ENCODE data around the gene PAIP1.
"Not testable (repeated sequence)": the region's sequence is repeated elsewhere in the genome, so short reads cannot be mapped to it uniquely, and the experiment has no call there.

Gene PAIP1

GRCh38 chr5:43570450-43571158 is 13.7 kb upstream of the PAIP1 start:
- no peak for DNase-seq

- DNase-seq = no peak
These were observed 12.4 kb upstream of the PAIP1 start for GRCh38 chr5:43569236-43569746.

GRCh38 chr5:43567967-43568366 is 11.1 kb upstream of the PAIP1 start:
- DNase-seq = no peak

- no peak for DNase-seq
These were observed 8.2 kb upstream of the PAIP1 start for GRCh38 chr5:43565043-43565442.

- DNase-seq = no peak
These were observed 7.5 kb upstream of the PAIP1 start for GRCh38 chr5:43564289-43564850.

GRCh38 chr5:43563321-43563720 is 6.4 kb upstream of the PAIP1 start:
- no peak for DNase-seq

- DNase-seq = no peak
These were observed 4.5 kb upstream of the PAIP1 start for GRCh38 chr5:43561356-43561755.

GRCh38 chr5:43560128-43560527 is 3.3 kb upstream of the PAIP1 start:
- DNase-seq = no peak

GRCh38 chr5:43556607-43556856 is 345 bp downstream of the PAIP1 start:
- not testable (repeated sequence) for DNase-seq

GRCh38 chr5:43555895-43556606 is 826 bp downstream of the PAIP1 start:
- peak; percentile 42 for DNase-seq

GRCh38 chr5:43554497-43554896 is 2.4 kb downstream of the PAIP1 start:
- DNase-seq = no peak

GRCh38 chr5:43553381-43553780 is 3.5 kb downstream of the PAIP1 start:
- no peak for DNase-seq

- no peak for DNase-seq
These were observed 5.1 kb downstream of the PAIP1 start for GRCh38 chr5:43551731-43552130.

GRCh38 chr5:43549272-43549671 is 7.6 kb downstream of the PAIP1 start:
- DNase-seq = not testable (repeated sequence)

- DNase-seq = no peak
These were observed 8.5 kb downstream of the PAIP1 start for GRCh38 chr5:43548358-43548757.

GRCh38 chr5:43547532-43547931 is 9.3 kb downstream of the PAIP1 start:
- no peak for DNase-seq

- DNase-seq = no peak
These were observed 13.4 kb downstream of the PAIP1 start for GRCh38 chr5:43543434-43543833.

- DNase-seq = no peak
These were observed 16.1 kb downstream of the PAIP1 start for GRCh38 chr5:43540746-43541145.

- no peak for DNase-seq
These were observed 19.9 kb downstream of the PAIP1 start for GRCh38 chr5:43536972-43537371.

GRCh38 chr5:43533646-43534045 is 23.2 kb downstream of the PAIP1 start:
- DNase-seq = no peak

- no peak for DNase-seq
These were observed 26.2 kb downstream of the PAIP1 start for GRCh38 chr5:43530648-43531047.

GRCh38 chr5:43523662-43524072 is 33.2 kb downstream of the PAIP1 start:
- no peak for DNase-seq

- no peak for DNase-seq
These were observed 36.3 kb downstream of the PAIP1 start for GRCh38 chr5:43520615-43521014.

GRCh38 chr5:43515678-43516048 is 41.2 kb downstream of the PAIP1 start:
- no peak for DNase-seq

All from NCI-H2029 treated with DMSO at 0.1 percent for 48 hours (cell line).